Loucy (cell line): ENCODE data around the gene MYO5B.

Source experiments
- H2AFZ ChIP-seq: fragments of 200-600 bp; sonication (generic); 2 replicates; pipeline ENCODE4 v1.6.0; 2016; ENCODE audit warnings: antibody characterized with exemption, mild to moderate bottlenecking, low read length, moderate library complexity
- H3F3A ChIP-seq: fragments of 200-600 bp; 2 replicates; pipeline ENCODE4 v1.6.0; 2016; ENCODE audit warnings: antibody characterized with exemption, low read depth, mild to moderate bottlenecking
- H3K27me3 ChIP-seq: fragments of 200-600 bp; sonication (generic); 2 replicates; pipeline ENCODE4 v1.6.1; 2014; ENCODE audit warnings: low read length, mild to moderate bottlenecking; ENCODE audit not compliant: insufficient read depth, poor library complexity, severe bottlenecking
- H3K36me3 ChIP-seq: fragments of 200-600 bp; sonication (generic); 2 replicates; pipeline ENCODE4 v1.6.1; 2016; ENCODE audit warnings: low read length; ENCODE audit not compliant: insufficient read depth
- H3K4me1 ChIP-seq: fragments of 200-600 bp; sonication (generic); 2 replicates; pipeline ENCODE4 v1.5.1; 2014; ENCODE audit warnings: low read length, mild to moderate bottlenecking; ENCODE audit not compliant: insufficient read depth, poor library complexity, severe bottlenecking
- H3K4me2 ChIP-seq: fragments of 200-600 bp; sonication (generic); 2 replicates; pipeline ENCODE4 v1.6.0; 2014; ENCODE audit warnings: antibody characterized with exemption, low read length, low read depth, mild to moderate bottlenecking; ENCODE audit not compliant: poor library complexity, severe bottlenecking
- H3K4me3 ChIP-seq: fragments of 200-600 bp; sonication (generic); 2 replicates; pipeline ENCODE4 v1.5.1; 2014; ENCODE audit warnings: low read length, mild to moderate bottlenecking, mixed read lengths; ENCODE audit not compliant: poor library complexity, severe bottlenecking
- H3K79me2 ChIP-seq: fragments of 200-600 bp; sonication (generic); 2 replicates; pipeline ENCODE4 v1.6.1; 2014; ENCODE audit warnings: low read length; ENCODE audit not compliant: insufficient read depth
- H3K9ac ChIP-seq: fragments of 200-600 bp; sonication (generic); 2 replicates; pipeline ENCODE4 v1.6.0; 2014; ENCODE audit warnings: mild to moderate bottlenecking, low read depth, low read length, moderate library complexity; ENCODE audit not compliant: poor library complexity, severe bottlenecking
- H3K9me2 ChIP-seq: fragments of 200-600 bp; sonication (generic); replicated peaks from 2 replicates; pipeline ENCODE4 v1.6.1; 2016; ENCODE audit warnings: low read depth, low read length, mixed read lengths
- H3K9me3 ChIP-seq: fragments of 200-600 bp; sonication (generic); 2 replicates; pipeline ENCODE4 v1.6.1; 2014; ENCODE audit warnings: mild to moderate bottlenecking, antibody characterized with exemption, low read length, low read depth; ENCODE audit not compliant: insufficient read depth
- H4K20me1 ChIP-seq: fragments of 200-600 bp; sonication (generic); 2 replicates; pipeline ENCODE4 v1.6.0; 2014; ENCODE audit warnings: antibody characterized with exemption, low read length, mild to moderate bottlenecking; ENCODE audit not compliant: insufficient read depth, poor library complexity, severe bottlenecking
- EZH2phosphoT487 ChIP-seq: fragments of 200-600 bp; IDR thresholded peaks from 2 replicates; pipeline ENCODE4 v1.6.1; 2018; ENCODE audit warnings: antibody characterized with exemption, mild to moderate bottlenecking, moderate library complexity, borderline replicate concordance
- TF ChIP-seq, protein P1 (sequence below): fragments of 200-600 bp; sonication (generic); conservative IDR thresholded peaks from 2 replicates; pipeline ENCODE4 v1.5.1; 2014; ENCODE audit warnings: mild to moderate bottlenecking, antibody characterized with exemption, low read length

Gene MYO5B

DNA sequence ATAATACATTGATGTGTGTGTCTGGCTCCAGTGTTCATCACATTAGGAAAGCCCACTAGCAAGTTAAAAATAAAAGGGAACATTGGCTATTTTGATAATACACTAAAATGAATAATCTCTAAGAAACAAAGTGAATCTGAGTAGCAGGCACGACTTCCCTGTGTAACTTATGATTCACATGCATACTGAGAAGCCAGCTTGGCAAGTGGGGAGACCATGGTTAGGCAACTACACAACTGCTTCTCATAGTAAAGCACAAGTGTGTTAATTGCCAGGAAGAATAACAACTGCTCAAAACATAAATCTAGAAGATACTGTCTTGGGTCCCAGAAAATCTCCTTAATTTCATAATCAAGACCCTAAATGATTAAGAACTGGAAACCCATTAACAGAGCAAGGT is 4.0 kb downstream of the MYO5B start:
- TF ChIP-seq, protein P1, sequence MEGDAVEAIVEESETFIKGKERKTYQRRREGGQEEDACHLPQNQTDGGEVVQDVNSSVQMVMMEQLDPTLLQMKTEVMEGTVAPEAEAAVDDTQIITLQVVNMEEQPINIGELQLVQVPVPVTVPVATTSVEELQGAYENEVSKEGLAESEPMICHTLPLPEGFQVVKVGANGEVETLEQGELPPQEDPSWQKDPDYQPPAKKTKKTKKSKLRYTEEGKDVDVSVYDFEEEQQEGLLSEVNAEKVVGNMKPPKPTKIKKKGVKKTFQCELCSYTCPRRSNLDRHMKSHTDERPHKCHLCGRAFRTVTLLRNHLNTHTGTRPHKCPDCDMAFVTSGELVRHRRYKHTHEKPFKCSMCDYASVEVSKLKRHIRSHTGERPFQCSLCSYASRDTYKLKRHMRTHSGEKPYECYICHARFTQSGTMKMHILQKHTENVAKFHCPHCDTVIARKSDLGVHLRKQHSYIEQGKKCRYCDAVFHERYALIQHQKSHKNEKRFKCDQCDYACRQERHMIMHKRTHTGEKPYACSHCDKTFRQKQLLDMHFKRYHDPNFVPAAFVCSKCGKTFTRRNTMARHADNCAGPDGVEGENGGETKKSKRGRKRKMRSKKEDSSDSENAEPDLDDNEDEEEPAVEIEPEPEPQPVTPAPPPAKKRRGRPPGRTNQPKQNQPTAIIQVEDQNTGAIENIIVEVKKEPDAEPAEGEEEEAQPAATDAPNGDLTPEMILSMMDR: no peak
- no peak for TF ChIP-seq EZH2phosphoT487
- Histone ChIP-seq H3K4me2 (no peak overlapping the region), H3K27me3 (no peaks in the 10 kb centered on the region)

DNA sequence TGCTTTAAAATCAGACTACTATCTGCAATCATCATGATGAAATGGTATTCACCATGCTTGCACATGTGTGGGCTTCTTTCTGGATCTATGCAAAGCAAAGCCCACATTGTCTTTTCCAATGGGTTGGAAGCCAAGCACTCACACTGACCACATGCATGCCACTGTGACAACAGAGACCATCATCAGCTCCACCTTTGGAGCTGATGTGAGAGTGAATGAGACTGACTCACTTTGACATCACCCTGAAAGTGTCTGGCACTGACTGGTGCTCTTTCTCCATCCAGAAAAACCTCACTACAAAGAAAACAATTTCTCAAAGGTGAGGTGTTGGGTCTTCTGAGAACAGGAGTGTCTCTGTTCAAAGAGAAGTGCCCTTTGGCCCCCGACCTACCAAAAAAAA is 4.7 kb downstream of the MYO5B start:
- H3K9ac ChIP-seq: no peak overlapping the region
- no peaks in the 10 kb centered on the region for H3K36me3 ChIP-seq
- H3K79me2 ChIP-seq: no peaks in the 10 kb centered on the region
- no peaks in the 10 kb centered on the region for H3K9me2 ChIP-seq
- no peak overlapping the region for H2AFZ ChIP-seq
- H3K4me2 ChIP-seq: no peak overlapping the region
- H3F3A ChIP-seq: no peaks in the 10 kb centered on the region
- H3K9me3 ChIP-seq: no peaks in the 10 kb centered on the region
- no peaks in the 10 kb centered on the region for H4K20me1 ChIP-seq
- no peaks in the 10 kb centered on the region for H3K27me3 ChIP-seq
- H3K4me1 ChIP-seq: no peaks in the 10 kb centered on the region
- no peak for TF ChIP-seq EZH2phosphoT487
- TF ChIP-seq, protein P1: no peak
- H3K4me3 ChIP-seq: no peak overlapping the region

More for the DNA sequence above, 4.0 kb downstream of the MYO5B start:
- Histone ChIP-seq H3K4me3 (no peak overlapping the region), H4K20me1 (no peaks in the 10 kb centered on the region), H3K9me2 (no peaks in the 10 kb centered on the region), H3K9ac (no peak overlapping the region), H3K79me2 (no peaks in the 10 kb centered on the region), H2AFZ (no peak overlapping the region), H3K4me1 (no peaks in the 10 kb centered on the region), H3K36me3 (no peaks in the 10 kb centered on the region), H3F3A (no peaks in the 10 kb centered on the region), H3K9me3 (no peaks in the 10 kb centered on the region)

DNA sequence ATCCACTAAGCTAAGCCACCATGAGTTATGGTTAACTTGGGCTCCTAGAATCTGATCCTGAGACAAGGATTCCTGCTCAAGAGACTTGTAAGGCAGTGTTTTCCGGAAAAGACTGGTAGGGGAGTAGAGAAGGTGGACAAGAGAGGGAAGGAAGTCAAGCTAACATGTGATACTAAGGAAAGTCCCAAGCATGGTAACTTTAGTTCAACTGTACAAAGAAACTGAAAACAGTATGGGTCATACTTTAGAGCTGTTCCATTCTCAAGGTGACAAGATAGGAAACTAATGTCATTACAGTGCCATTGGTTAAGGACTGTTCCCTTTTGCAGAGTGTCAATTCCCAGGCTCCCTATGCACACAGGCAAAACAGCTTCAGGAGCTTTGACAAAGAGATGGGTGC is 5.8 kb downstream of the MYO5B start:
- Histone ChIP-seq H3K9ac (no peak overlapping the region), H3K9me3 (no peaks in the 10 kb centered on the region), H2AFZ (no peak overlapping the region), H3K79me2 (no peaks in the 10 kb centered on the region), H3K4me2 (no peak overlapping the region), H4K20me1 (no peaks in the 10 kb centered on the region), H3K9me2 (no peaks in the 10 kb centered on the region), H3K27me3 (no peaks in the 10 kb centered on the region), H3K4me3 (no peak overlapping the region), H3K4me1 (no peaks in the 10 kb centered on the region), H3K36me3 (no peaks in the 10 kb centered on the region), H3F3A (no peaks in the 10 kb centered on the region)
- no peak for TF ChIP-seq EZH2phosphoT487
- TF ChIP-seq, protein P1: no peak
